ENCODE data around the gene CLEC7A. TPM values are rescaled to one million over a fixed set of nuclear protein-coding genes. Genes with fewer than 3 reads are reported as not detected.
A peak's percentile ranks its signal among the peaks of the same experiment; 100 is the strongest.

The CLEC7A gene
- total RNA-seq, 1 donor from 2014 or later: not detected

- no peak for TF ChIP-seq CTCF (IDR thresholded peaks at IDR 0.05; ENCODE audit: unreplicated experiment)
- Mint-ChIP-seq H3K4me3 (ENCODE audit: unreplicated experiment) (no peak overlapping the region), H3K27ac (ENCODE audit: unreplicated experiment) (no peak overlapping the region), H3K36me3 (ENCODE audit: low read depth, unreplicated experiment) (no peaks in the 10 kb centered on the region), H3K27me3 (ENCODE audit: unreplicated experiment) (no peaks in the 10 kb centered on the region), H3K4me1 (ENCODE audit: unreplicated experiment) (no peaks in the 10 kb centered on the region), H3K9me3 (ENCODE audit: unreplicated experiment) (no peaks in the 10 kb centered on the region)
- DNase-seq (ENCODE audit: low spot score): no peak
These were observed 33.1 kb upstream of the CLEC7A start for GRCh38 chr12:10163084-10163483.

GRCh38 chr12:10160617-10161385 is 30.8 kb upstream of the CLEC7A start:
- H3K27ac Mint-ChIP-seq (ENCODE audit: unreplicated experiment): no peak overlapping the region
- no peak for TF ChIP-seq CTCF (IDR thresholded peaks at IDR 0.05; ENCODE audit: unreplicated experiment)
- no peaks in the 10 kb centered on the region for H3K9me3 Mint-ChIP-seq (ENCODE audit: unreplicated experiment)
- H3K36me3 Mint-ChIP-seq (ENCODE audit: low read depth, unreplicated experiment): no peaks in the 10 kb centered on the region
- H3K27me3 Mint-ChIP-seq (ENCODE audit: unreplicated experiment): no peaks in the 10 kb centered on the region
- no peak overlapping the region for H3K4me3 Mint-ChIP-seq (ENCODE audit: unreplicated experiment)
- DNase-seq (ENCODE audit: low spot score): no peak
- no peaks in the 10 kb centered on the region for H3K4me1 Mint-ChIP-seq (ENCODE audit: unreplicated experiment)

- Mint-ChIP-seq H3K27ac (ENCODE audit: unreplicated experiment) (no peak overlapping the region), H3K27me3 (ENCODE audit: unreplicated experiment) (no peaks in the 10 kb centered on the region)
- no peak for TF ChIP-seq CTCF (IDR thresholded peaks at IDR 0.05; ENCODE audit: unreplicated experiment)
These were observed 29.3 kb upstream of the CLEC7A start for GRCh38 chr12:10159280-10159679.

GRCh38 chr12:10158406-10158805 is 28.4 kb upstream of the CLEC7A start:
- H3K4me1 Mint-ChIP-seq (ENCODE audit: unreplicated experiment): peaks cover 6% of the 10 kb centered on the region
- H3K27ac Mint-ChIP-seq (ENCODE audit: unreplicated experiment): no peak overlapping the region
- H3K27me3 Mint-ChIP-seq (ENCODE audit: unreplicated experiment): peaks cover 5% of the 10 kb centered on the region
- H3K9me3 Mint-ChIP-seq (ENCODE audit: unreplicated experiment): no peaks in the 10 kb centered on the region
- H3K36me3 Mint-ChIP-seq (ENCODE audit: low read depth, unreplicated experiment): no peaks in the 10 kb centered on the region
- DNase-seq (ENCODE audit: low spot score): no peak
- no peak overlapping the region for H3K4me3 Mint-ChIP-seq (ENCODE audit: unreplicated experiment)
- peak; percentile 26 for TF ChIP-seq CTCF (IDR thresholded peaks at IDR 0.05; ENCODE audit: unreplicated experiment)

More at GRCh38 chr12:10159280-10159679, 29.3 kb upstream of the CLEC7A start:
- Mint-ChIP-seq H3K4me3 (ENCODE audit: unreplicated experiment) (no peak overlapping the region), H3K9me3 (ENCODE audit: unreplicated experiment) (no peaks in the 10 kb centered on the region), H3K4me1 (ENCODE audit: unreplicated experiment) (no peaks in the 10 kb centered on the region), H3K36me3 (ENCODE audit: low read depth, unreplicated experiment) (no peaks in the 10 kb centered on the region)
- DNase-seq (ENCODE audit: low spot score): no peak

- no peak for TF ChIP-seq CTCF (IDR thresholded peaks at IDR 0.05; ENCODE audit: unreplicated experiment)
- Mint-ChIP-seq H3K4me3 (ENCODE audit: unreplicated experiment) (no peak overlapping the region), H3K36me3 (ENCODE audit: low read depth, unreplicated experiment) (no peaks in the 10 kb centered on the region), H3K27me3 (ENCODE audit: unreplicated experiment) (peaks cover 5% of the 10 kb centered on the region), H3K9me3 (ENCODE audit: unreplicated experiment) (no peaks in the 10 kb centered on the region), H3K27ac (ENCODE audit: unreplicated experiment) (no peak overlapping the region), H3K4me1 (ENCODE audit: unreplicated experiment) (peaks cover 6% of the 10 kb centered on the region)
- no peak for DNase-seq (ENCODE audit: low spot score)
These were observed 26.0 kb upstream of the CLEC7A start for GRCh38 chr12:10155966-10156365.

Data from endothelial cell (in vitro differentiated cells).